GM21576 (cell line): ENCODE measurements around the gene ZNF286A.
"Not testable (repeated sequence)": the region's sequence is repeated elsewhere in the genome, so short reads cannot be mapped to it uniquely, and the experiment has no call there.

Experiments
- ATAC-seq: cut with Tn5 transposase; IDR thresholded peaks from one replicate; pipeline ENCODE4 v1.9.1; 2021; ENCODE audit warnings: mild to moderate bottlenecking, moderate library complexity; ENCODE audit not compliant: unreplicated experiment

Gene ZNF286A

GRCh38 chr17:15699413-15699924 is at the start of gene ZNF286A:
Gene ZNF286A, plus strand, starts transcription at chr17:15699752. Its CDS starts 578 bp downstream, at chr17:15700330.
- peak; percentile 99 for ATAC-seq

GRCh38 chr17:15649861-15650421 is 49.6 kb upstream of the ZNF286A start:
- ATAC-seq, result no peak

GRCh38 chr17:15650741-15651582 is 48.6 kb upstream of the ZNF286A start:
- ATAC-seq, result no peak

- ATAC-seq, result no peak
Observed at GRCh38 chr17:15651583-15652110, 47.9 kb upstream of the ZNF286A start.

- no peak for ATAC-seq
Observed at GRCh38 chr17:15652960-15653359, 46.6 kb upstream of the ZNF286A start.

GRCh38 chr17:15654401-15654800 is 45.2 kb upstream of the ZNF286A start:
- ATAC-seq, result not testable (repeated sequence)

GRCh38 chr17:15654886-15655561 is 44.5 kb upstream of the ZNF286A start:
- ATAC-seq, result no peak

- ATAC-seq, result no peak
Observed at GRCh38 chr17:15657868-15658267, 41.7 kb upstream of the ZNF286A start.

- ATAC-seq, result no peak
Observed at GRCh38 chr17:15658296-15658695, 41.3 kb upstream of the ZNF286A start.

GRCh38 chr17:15659236-15659635 is 40.3 kb upstream of the ZNF286A start:
- no peak for ATAC-seq

- no peak for ATAC-seq
Observed at GRCh38 chr17:15659663-15660062, 39.9 kb upstream of the ZNF286A start.

- ATAC-seq, result no peak
Observed at GRCh38 chr17:15660077-15660476, 39.5 kb upstream of the ZNF286A start.

GRCh38 chr17:15662681-15663080 is 36.9 kb upstream of the ZNF286A start:
- ATAC-seq, result no peak

- no peak for ATAC-seq
Observed at GRCh38 chr17:15663176-15663575, 36.4 kb upstream of the ZNF286A start.

GRCh38 chr17:15663691-15664090 is 35.9 kb upstream of the ZNF286A start:
- no peak for ATAC-seq

- ATAC-seq, result not testable (repeated sequence)
Observed at GRCh38 chr17:15669526-15669925, 30.0 kb upstream of the ZNF286A start.

- not testable (repeated sequence) for ATAC-seq
Observed at GRCh38 chr17:15674640-15675039, 24.9 kb upstream of the ZNF286A start.

- ATAC-seq, result not testable (repeated sequence)
Observed at GRCh38 chr17:15675991-15676390, 23.6 kb upstream of the ZNF286A start.

GRCh38 chr17:15683135-15683534 is 16.4 kb upstream of the ZNF286A start:
- ATAC-seq, result not testable (repeated sequence)

GRCh38 chr17:15683824-15684478 is 15.6 kb upstream of the ZNF286A start, which contains the start of gene TRIM16:
Gene TRIM16, minus strand, starts transcription at chr17:15684311. Its CDS starts 32,702 bp downstream, at chr17:15651609.
- peak; percentile 83 for ATAC-seq

GRCh38 chr17:15687494-15687893 is 12.1 kb upstream of the ZNF286A start:
- not testable (repeated sequence) for ATAC-seq
